ENCODE results near the gene CILP. TPM values are rescaled to one million over a fixed set of nuclear protein-coding genes. Genes with fewer than 3 reads are reported as not detected.

Gene CILP, protein sequence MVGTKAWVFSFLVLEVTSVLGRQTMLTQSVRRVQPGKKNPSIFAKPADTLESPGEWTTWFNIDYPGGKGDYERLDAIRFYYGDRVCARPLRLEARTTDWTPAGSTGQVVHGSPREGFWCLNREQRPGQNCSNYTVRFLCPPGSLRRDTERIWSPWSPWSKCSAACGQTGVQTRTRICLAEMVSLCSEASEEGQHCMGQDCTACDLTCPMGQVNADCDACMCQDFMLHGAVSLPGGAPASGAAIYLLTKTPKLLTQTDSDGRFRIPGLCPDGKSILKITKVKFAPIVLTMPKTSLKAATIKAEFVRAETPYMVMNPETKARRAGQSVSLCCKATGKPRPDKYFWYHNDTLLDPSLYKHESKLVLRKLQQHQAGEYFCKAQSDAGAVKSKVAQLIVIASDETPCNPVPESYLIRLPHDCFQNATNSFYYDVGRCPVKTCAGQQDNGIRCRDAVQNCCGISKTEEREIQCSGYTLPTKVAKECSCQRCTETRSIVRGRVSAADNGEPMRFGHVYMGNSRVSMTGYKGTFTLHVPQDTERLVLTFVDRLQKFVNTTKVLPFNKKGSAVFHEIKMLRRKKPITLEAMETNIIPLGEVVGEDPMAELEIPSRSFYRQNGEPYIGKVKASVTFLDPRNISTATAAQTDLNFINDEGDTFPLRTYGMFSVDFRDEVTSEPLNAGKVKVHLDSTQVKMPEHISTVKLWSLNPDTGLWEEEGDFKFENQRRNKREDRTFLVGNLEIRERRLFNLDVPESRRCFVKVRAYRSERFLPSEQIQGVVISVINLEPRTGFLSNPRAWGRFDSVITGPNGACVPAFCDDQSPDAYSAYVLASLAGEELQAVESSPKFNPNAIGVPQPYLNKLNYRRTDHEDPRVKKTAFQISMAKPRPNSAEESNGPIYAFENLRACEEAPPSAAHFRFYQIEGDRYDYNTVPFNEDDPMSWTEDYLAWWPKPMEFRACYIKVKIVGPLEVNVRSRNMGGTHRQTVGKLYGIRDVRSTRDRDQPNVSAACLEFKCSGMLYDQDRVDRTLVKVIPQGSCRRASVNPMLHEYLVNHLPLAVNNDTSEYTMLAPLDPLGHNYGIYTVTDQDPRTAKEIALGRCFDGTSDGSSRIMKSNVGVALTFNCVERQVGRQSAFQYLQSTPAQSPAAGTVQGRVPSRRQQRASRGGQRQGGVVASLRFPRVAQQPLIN
- 10 to 100 TPM in 1 of 2 donors, 1 to 10 TPM in 1; 8.5 to 15.8 TPM for total RNA-seq

DNA sequence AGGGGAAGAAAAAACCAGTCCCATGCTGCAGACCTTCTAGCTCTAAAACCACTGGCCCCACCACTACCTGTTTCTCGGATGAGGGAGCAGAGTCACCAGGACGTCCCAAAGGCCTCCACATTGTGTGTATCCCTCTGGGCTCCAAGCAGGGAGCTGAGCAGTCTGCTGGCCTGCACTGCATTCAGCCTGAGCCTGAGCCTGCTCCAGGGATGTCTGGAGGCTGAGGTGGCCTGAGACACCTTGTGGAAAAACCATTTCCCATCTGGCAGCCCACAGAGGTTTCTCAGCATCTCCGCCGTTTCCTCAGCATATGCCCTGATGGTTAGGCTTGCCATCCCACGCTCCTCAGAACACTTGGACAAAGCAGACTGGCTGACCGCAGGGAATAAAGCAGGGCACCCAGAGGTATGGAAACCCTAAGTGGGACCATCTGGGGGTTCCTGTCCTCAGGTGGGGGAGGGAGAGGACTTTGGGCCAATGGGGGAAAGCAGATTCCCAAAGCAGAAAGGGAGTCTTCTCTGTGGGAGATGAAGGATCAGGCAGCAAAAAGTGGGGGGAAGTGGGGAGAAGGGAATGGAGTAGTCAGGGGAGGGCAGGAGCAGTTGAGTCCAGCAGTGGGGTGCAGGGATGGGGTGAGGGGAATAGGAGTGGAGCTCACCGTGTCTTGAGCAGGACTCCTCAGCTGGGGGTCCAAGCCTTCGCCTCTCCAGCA, at the start of gene CILP:
CILP (minus strand) TSS at position 704 of the 712 bp plus-strand sequence. CDS start 1,718 bp downstream, outside the sequence.
- Histone ChIP-seq H3K36me3 (no peaks in the 10 kb centered on the region), H3K27ac (no peak within 1 kb of the TSS), H3K27me3 (replicated peaks; ENCODE audit: insufficient read depth) (no peaks in the 10 kb centered on the region), H3K4me1 (ENCODE audit: control insufficient read depth in 1 of 2, low read depth in 2 of 2) (no peaks in the 10 kb centered on the region), H3K9me3 (no peaks in the 10 kb centered on the region), H3K4me3 (no peak within 1 kb of the TSS)
- ATAC-seq (ENCODE audit: insufficient number of reproducible peaks, low FRiP score, low read depth) (no peak), DNase-seq (ENCODE audit: low spot score) (no peak)
- TF ChIP-seq, protein P1, sequence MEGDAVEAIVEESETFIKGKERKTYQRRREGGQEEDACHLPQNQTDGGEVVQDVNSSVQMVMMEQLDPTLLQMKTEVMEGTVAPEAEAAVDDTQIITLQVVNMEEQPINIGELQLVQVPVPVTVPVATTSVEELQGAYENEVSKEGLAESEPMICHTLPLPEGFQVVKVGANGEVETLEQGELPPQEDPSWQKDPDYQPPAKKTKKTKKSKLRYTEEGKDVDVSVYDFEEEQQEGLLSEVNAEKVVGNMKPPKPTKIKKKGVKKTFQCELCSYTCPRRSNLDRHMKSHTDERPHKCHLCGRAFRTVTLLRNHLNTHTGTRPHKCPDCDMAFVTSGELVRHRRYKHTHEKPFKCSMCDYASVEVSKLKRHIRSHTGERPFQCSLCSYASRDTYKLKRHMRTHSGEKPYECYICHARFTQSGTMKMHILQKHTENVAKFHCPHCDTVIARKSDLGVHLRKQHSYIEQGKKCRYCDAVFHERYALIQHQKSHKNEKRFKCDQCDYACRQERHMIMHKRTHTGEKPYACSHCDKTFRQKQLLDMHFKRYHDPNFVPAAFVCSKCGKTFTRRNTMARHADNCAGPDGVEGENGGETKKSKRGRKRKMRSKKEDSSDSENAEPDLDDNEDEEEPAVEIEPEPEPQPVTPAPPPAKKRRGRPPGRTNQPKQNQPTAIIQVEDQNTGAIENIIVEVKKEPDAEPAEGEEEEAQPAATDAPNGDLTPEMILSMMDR (IDR thresholded peaks at IDR 0.05), result no peak

DNA sequence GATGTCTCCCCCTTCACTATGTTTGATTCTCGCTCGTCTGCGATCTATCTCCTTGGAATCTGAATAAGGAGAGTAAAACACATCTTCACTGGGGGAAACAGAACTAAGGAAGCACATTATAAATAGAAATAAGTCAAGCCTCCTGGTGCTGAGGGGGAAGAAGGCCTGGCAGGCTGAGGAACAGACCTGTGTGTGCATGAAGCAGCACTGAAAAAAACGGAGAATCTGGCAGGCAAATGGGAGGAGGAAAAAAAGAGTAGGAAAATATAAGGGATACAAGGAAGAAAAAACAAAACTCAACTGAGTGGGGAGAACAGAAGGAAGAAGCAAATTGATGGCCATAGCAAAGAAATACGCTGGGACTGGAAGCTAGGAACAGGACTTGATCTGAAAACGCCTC, 49.7 kb upstream of the CILP start:
- Histone ChIP-seq H3K27ac (no peak overlapping the region), H3K27me3 (replicated peaks; ENCODE audit: insufficient read depth) (no peaks in the 10 kb centered on the region), H3K4me1 (ENCODE audit: control insufficient read depth in 1 of 2, low read depth in 2 of 2) (no peaks in the 10 kb centered on the region), H3K9me3 (no peaks in the 10 kb centered on the region), H3K36me3 (peaks cover 29% of the 10 kb centered on the region), H3K4me3 (no peak overlapping the region)
- DNase-seq (ENCODE audit: low spot score), result no peak
- TF ChIP-seq, protein P1 (IDR thresholded peaks at IDR 0.05), result no peak
- ATAC-seq (ENCODE audit: insufficient number of reproducible peaks, low FRiP score, low read depth), result no peak

DNA sequence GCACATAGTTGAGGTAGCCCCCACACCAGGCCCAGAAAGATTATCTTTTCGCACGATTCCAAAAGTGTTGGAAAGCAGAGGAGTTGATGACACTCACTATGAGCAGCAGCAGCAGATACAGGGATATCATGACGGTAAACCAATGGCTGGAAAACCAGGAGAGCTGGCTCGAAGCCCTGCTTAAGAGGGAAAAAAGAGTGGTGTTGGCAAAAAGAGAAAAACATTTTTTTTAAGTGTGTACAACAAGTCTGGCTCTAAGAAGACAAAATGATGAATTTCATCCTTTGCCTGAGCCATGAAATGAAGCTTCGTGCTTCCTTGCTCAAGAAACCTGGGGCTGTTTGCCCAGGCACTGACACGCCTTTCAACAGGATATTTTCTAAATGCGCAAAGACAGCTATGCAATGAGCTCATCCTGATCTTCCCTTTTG, 48.1 kb upstream of the CILP start:
- Histone ChIP-seq H3K4me1 (ENCODE audit: control insufficient read depth in 1 of 2, low read depth in 2 of 2) (no peaks in the 10 kb centered on the region), H3K9me3 (no peaks in the 10 kb centered on the region), H3K27ac (no peak overlapping the region), H3K4me3 (no peak overlapping the region), H3K27me3 (replicated peaks; ENCODE audit: insufficient read depth) (no peaks in the 10 kb centered on the region), H3K36me3 (peaks cover 29% of the 10 kb centered on the region)
- TF ChIP-seq, protein P1 (IDR thresholded peaks at IDR 0.05), result no peak
- DNase-seq (ENCODE audit: low spot score) (no peak), ATAC-seq (ENCODE audit: insufficient number of reproducible peaks, low FRiP score, low read depth) (no peak)

DNA sequence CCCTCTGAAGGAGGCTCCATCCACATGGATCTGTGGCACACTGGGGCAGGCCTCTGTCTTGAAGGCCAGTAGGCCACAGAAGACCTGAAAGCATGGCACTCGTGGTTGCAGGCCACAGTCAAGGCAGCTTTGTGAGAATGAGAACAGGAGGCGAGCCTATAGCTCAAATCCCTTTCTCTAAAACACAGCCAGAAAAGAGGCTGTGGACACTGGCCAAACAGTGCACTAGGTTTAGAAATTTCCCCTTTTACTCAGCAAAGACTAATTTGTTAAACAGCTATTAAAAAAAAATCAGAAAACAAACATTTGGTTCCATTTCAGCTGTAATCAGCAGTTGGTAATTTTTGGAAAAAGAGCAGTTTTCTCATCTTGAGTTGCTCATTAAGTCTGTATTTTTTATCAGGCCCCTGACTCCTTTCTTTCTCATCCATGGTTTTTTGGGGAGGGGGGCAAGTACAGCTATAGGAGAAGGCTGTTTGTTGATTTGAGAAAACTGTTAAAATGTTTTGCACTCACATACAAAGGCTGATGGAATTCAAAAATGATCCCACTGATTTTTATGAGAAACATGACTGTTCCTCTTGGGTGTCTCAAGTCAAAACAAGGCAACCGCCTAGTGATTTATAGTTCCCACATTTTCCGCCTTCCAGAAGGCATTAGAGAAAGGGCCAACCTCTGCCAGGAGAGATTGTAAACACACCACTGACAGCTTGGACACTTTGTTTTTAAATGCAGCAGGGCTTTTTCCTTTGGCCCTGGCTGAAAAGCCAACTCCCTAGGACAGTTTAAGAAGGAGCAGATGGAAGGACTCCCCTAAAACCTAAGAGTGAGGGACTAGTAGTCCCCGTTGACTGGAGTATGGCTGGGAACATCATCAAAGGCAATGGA, 47.3 kb upstream of the CILP start:
- peaks cover 29% of the 10 kb centered on the region for H3K36me3 ChIP-seq
- no peak overlapping the region for H3K27ac ChIP-seq
- no peak for DNase-seq (ENCODE audit: low spot score)
- H3K27me3 ChIP-seq (replicated peaks; ENCODE audit: insufficient read depth), result no peaks in the 10 kb centered on the region
- no peak overlapping the region for H3K4me3 ChIP-seq
- TF ChIP-seq, protein P1 (IDR thresholded peaks at IDR 0.05), result no peak
- H3K9me3 ChIP-seq, result no peaks in the 10 kb centered on the region
- ATAC-seq (ENCODE audit: insufficient number of reproducible peaks, low FRiP score, low read depth), result no peak
- H3K4me1 ChIP-seq (ENCODE audit: control insufficient read depth in 1 of 2, low read depth in 2 of 2), result no peaks in the 10 kb centered on the region

All from thoracic aorta (tissue), 2 donors.